Muscle layer of colon (tissue), 2 donors: ENCODE results near the gene SLC24A4.

ENCODE experiments used
- H3K27ac ChIP-seq: one replicate; pipeline ENCODE4 v1.7.0; 2013; ENCODE audit warnings: low read depth, mild to moderate bottlenecking, low read length, moderate library complexity
- H3K27me3 ChIP-seq, 2 donors: one replicate each; pipeline ENCODE4 v1.7.0; 2013; ENCODE audit warnings: low read length in 2 of 2, mild to moderate bottlenecking in 2 of 2; ENCODE audit not compliant: insufficient read depth in 2 of 2, control insufficient read depth in 1 of 2
- H3K36me3 ChIP-seq: one replicate; pipeline ENCODE4 v1.7.0; 2013; ENCODE audit warnings: mild to moderate bottlenecking, low read length; ENCODE audit not compliant: insufficient read depth
- H3K4me1 ChIP-seq: one replicate; pipeline ENCODE4 v1.7.0; 2013; ENCODE audit warnings: mild to moderate bottlenecking, low read length; ENCODE audit not compliant: insufficient read depth
- H3K4me3 ChIP-seq, 2 donors: one replicate each; pipeline ENCODE4 v1.7.0; 2013; ENCODE audit warnings: low read length in 2 of 2, low read depth in 1 of 2, mild to moderate bottlenecking in 1 of 2, moderate library complexity in 1 of 2
- H3K9ac ChIP-seq: one replicate; pipeline ENCODE4 v1.7.0; 2013; ENCODE audit warnings: low read length
- H3K9me3 ChIP-seq: one replicate; pipeline ENCODE4 v1.7.0; 2013; ENCODE audit warnings: mild to moderate bottlenecking, low read length
- donor health status: abdominal sarcoma.
- donor health status: Adenocarcinoma of cecum.

Gene SLC24A4

GRCh38 chr14:92348154-92348553 lies 25.2 kb downstream of the SLC24A4 start:
- no peaks in the 10 kb centered on the region for H3K27me3 ChIP-seq
- no peak overlapping the region for H3K4me3 ChIP-seq
- H3K36me3 ChIP-seq, result no peaks in the 10 kb centered on the region
- no peak overlapping the region for H3K9ac ChIP-seq
- no peaks in the 10 kb centered on the region for H3K4me1 ChIP-seq
- no peak overlapping the region for H3K27ac ChIP-seq
- no peaks in the 10 kb centered on the region for H3K9me3 ChIP-seq

- H3K9me3 ChIP-seq, result no peaks in the 10 kb centered on the region
- H3K9ac ChIP-seq, result no peak overlapping the region
- no peak overlapping the region for H3K27ac ChIP-seq
- no peak overlapping the region for H3K4me3 ChIP-seq
- H3K27me3 ChIP-seq, result no peaks in the 10 kb centered on the region
- H3K36me3 ChIP-seq, result no peaks in the 10 kb centered on the region
- no peaks in the 10 kb centered on the region for H3K4me1 ChIP-seq
Measured at GRCh38 chr14:92351750-92352149, 28.8 kb downstream of the SLC24A4 start.

- Histone ChIP-seq H3K4me1 (no peaks in the 10 kb centered on the region), H3K9ac (no peak overlapping the region), H3K27ac (no peak overlapping the region), H3K36me3 (no peaks in the 10 kb centered on the region), H3K4me3 (no peak overlapping the region), H3K27me3 (no peaks in the 10 kb centered on the region), H3K9me3 (no peaks in the 10 kb centered on the region)
Measured at GRCh38 chr14:92352158-92352985, 29.4 kb downstream of the SLC24A4 start.

GRCh38 chr14:92353447-92353846 lies 30.5 kb downstream of the SLC24A4 start:
- Histone ChIP-seq H3K4me3 (no peak overlapping the region), H3K9ac (no peak overlapping the region), H3K4me1 (no peaks in the 10 kb centered on the region), H3K27ac (no peak overlapping the region), H3K36me3 (no peaks in the 10 kb centered on the region), H3K27me3 (no peaks in the 10 kb centered on the region), H3K9me3 (no peaks in the 10 kb centered on the region)

GRCh38 chr14:92356677-92357076 lies 33.7 kb downstream of the SLC24A4 start:
- Histone ChIP-seq H3K9ac (no peak overlapping the region), H3K4me3 (no peak overlapping the region), H3K9me3 (no peaks in the 10 kb centered on the region), H3K36me3 (no peaks in the 10 kb centered on the region), H3K27me3 (no peaks in the 10 kb centered on the region), H3K4me1 (no peaks in the 10 kb centered on the region), H3K27ac (no peak overlapping the region)

- Histone ChIP-seq H3K4me1 (no peaks in the 10 kb centered on the region), H3K36me3 (no peaks in the 10 kb centered on the region), H3K27me3 (peaks cover 0 to 4% of the 10 kb centered on the region in 2 donors), H3K9ac (no peak overlapping the region), H3K9me3 (no peaks in the 10 kb centered on the region), H3K4me3 (no peak overlapping the region), H3K27ac (no peak overlapping the region)
Measured at GRCh38 chr14:92360651-92361370, 37.8 kb downstream of the SLC24A4 start.

GRCh38 chr14:92362781-92363235 lies 39.8 kb downstream of the SLC24A4 start:
- no peak overlapping the region for H3K27ac ChIP-seq
- H3K27me3 ChIP-seq, result peaks cover 0 to 4% of the 10 kb centered on the region in 2 donors
- H3K4me3 ChIP-seq, result no peak overlapping the region
- no peaks in the 10 kb centered on the region for H3K9me3 ChIP-seq
- no peaks in the 10 kb centered on the region for H3K4me1 ChIP-seq
- no peaks in the 10 kb centered on the region for H3K36me3 ChIP-seq
- no peak overlapping the region for H3K9ac ChIP-seq

- Histone ChIP-seq H3K9ac (no peak overlapping the region), H3K27me3 (peaks cover 0 to 4% of the 10 kb centered on the region in 2 donors), H3K27ac (no peak overlapping the region), H3K36me3 (no peaks in the 10 kb centered on the region), H3K9me3 (no peaks in the 10 kb centered on the region), H3K4me1 (no peaks in the 10 kb centered on the region), H3K4me3 (no peak overlapping the region)
Measured at GRCh38 chr14:92366237-92366636, 43.3 kb downstream of the SLC24A4 start.

- Histone ChIP-seq H3K9me3 (no peaks in the 10 kb centered on the region), H3K4me1 (no peaks in the 10 kb centered on the region), H3K27ac (no peak overlapping the region), H3K9ac (no peak overlapping the region), H3K36me3 (no peaks in the 10 kb centered on the region), H3K4me3 (no peak overlapping the region), H3K27me3 (peaks cover 0 to 4% of the 10 kb centered on the region in 2 donors)
Measured at GRCh38 chr14:92368001-92368400, 45.0 kb downstream of the SLC24A4 start.

- Histone ChIP-seq H3K4me1 (no peaks in the 10 kb centered on the region), H3K4me3 (no peak overlapping the region), H3K27me3 (peaks cover 0 to 4% of the 10 kb centered on the region in 2 donors), H3K27ac (no peak overlapping the region), H3K9ac (no peak overlapping the region), H3K36me3 (no peaks in the 10 kb centered on the region), H3K9me3 (no peaks in the 10 kb centered on the region)
Measured at GRCh38 chr14:92369097-92369496, 46.1 kb downstream of the SLC24A4 start.

- no peaks in the 10 kb centered on the region for H3K27me3 ChIP-seq
- no peak overlapping the region for H3K9ac ChIP-seq
- no peaks in the 10 kb centered on the region for H3K9me3 ChIP-seq
- no peaks in the 10 kb centered on the region for H3K36me3 ChIP-seq
- no peak overlapping the region for H3K4me3 ChIP-seq
- no peak overlapping the region for H3K27ac ChIP-seq
- H3K4me1 ChIP-seq, result no peaks in the 10 kb centered on the region
Measured at GRCh38 chr14:92372230-92372629, 49.3 kb downstream of the SLC24A4 start.
